Heart right ventricle (tissue), 16 donors: ENCODE measurements around the gene SHB. TPM values are rescaled to one million over a fixed set of nuclear protein-coding genes. Genes with fewer than 3 reads are reported as not detected.
A peak's percentile ranks its signal among the peaks of the same experiment; 100 is the strongest.
"Not testable (repeated sequence)": the region's sequence is repeated elsewhere in the genome, so short reads cannot be mapped to it uniquely, and the experiment has no call there.

ENCODE experiments used
- ATAC-seq, 8 donors: fragments of 200-7000 bp; cut with Tn5 transposase; one replicate each; pipeline ENCODE4 v1.9.1; 2020; ENCODE audit warnings: mild to moderate bottlenecking in 8 of 8, moderate library complexity in 8 of 8, moderate number of reproducible peaks in 1 of 8
- DNase-seq, 2 donors: peaks; one replicate each; pipeline ENCODE4 v3.0.0-alpha.2; 2020
- H3K27ac ChIP-seq, 10 donors: fragments of 200-600 bp; sonication (generic) in 2 of 10; one replicate each; pipeline versions ENCODE4 v1.5.0 to v1.8.0; 2020 to 2022; ENCODE audit warnings: mild to moderate bottlenecking in 3 of 10
- H3K27me3 ChIP-seq, 7 donors: fragments of 200-600 bp; one replicate each; pipeline ENCODE4 v1.8.0; 2021 to 2022; ENCODE audit warnings: mild to moderate bottlenecking in 2 of 7
- H3K36me3 ChIP-seq, 9 donors: fragments of 200-600 bp; sonication (generic) in 1 of 9; one replicate each; pipeline versions ENCODE4 v1.5.0 to v1.8.0; 2020 to 2022; ENCODE audit warnings: mild to moderate bottlenecking in 2 of 9
- H3K4me1 ChIP-seq, 9 donors: fragments of 200-600 bp; sonication (generic) in 1 of 9; one replicate each; pipeline versions ENCODE4 v1.5.0 to v1.8.0; 2020 to 2022; ENCODE audit warnings: mild to moderate bottlenecking in 4 of 9
- H3K4me3 ChIP-seq, 10 donors: fragments of 200-600 bp; sonication (generic) in 2 of 10; one replicate each; pipeline versions ENCODE4 v1.5.0 to v1.8.0; 2020 to 2022; ENCODE audit warnings: mild to moderate bottlenecking in 7 of 10, moderate library complexity in 2 of 10
- H3K9me3 ChIP-seq, 11 donors: fragments of 200-600 bp in 10 of 11; sonication (generic) in 2 of 11; one replicate each; pipeline versions ENCODE4 v1.5.0 to v1.8.0; 2013 to 2022; ENCODE audit warnings: mild to moderate bottlenecking in 2 of 11, control low read depth in 1 of 11, moderate library complexity in 1 of 11
- CTCF ChIP-seq, 9 donors: fragments of 200-600 bp; sonication (generic) in 2 of 9; IDR thresholded peaks; one replicate each; pipeline versions ENCODE4 v1.5.0 to v1.8.0; 2021 to 2022; ENCODE audit warnings: antibody characterized with exemption in 9 of 9, mild to moderate bottlenecking in 5 of 9, moderate library complexity in 1 of 9
- WGBS, 2 donors: extraction: QIAGEN DNeasy Blood & Tissue Kit; methylation state at CpG; one replicate each; pipeline ENCODE4 v1.1.7; 2013; ENCODE audit warnings: inconsistent platforms in 1 of 2; 5-methylcytosine and 5-hydroxymethylcytosine counted together
- intact Hi-C, 10 donors: fragments of 100-400 bp; cut with DNase I; formaldehyde crosslinking; loops; one replicate each; pipeline versions ENCODE4 v1.11.1 to v1.14.2; 2022
- polyA plus RNA-seq, 2 donors: library from polyadenylated mRNA; stranded (reverse); fragments of 200-250 nt; gene quantifications; one replicate each; pipeline ENCODE4 v1.2.3, GENCODE V29; 2013
- total RNA-seq, 10 donors: library from RNA; stranded (reverse); fragmentation: NEBNext Ultra II Directional in 3 of 10; extraction: Animal tissue kit (Norgen Biotek cat#: 25700) in 3 of 10; gene quantifications; one replicate each; pipeline versions ENCODE4 v1.2.1 to v1.2.4, GENCODE V29; 2021 to 2023
- donor health status: Arrhythmogenic right ventricular cardiomyopathy.
- donor health status: ischemic (EF 13 %, LVEDD 7.1; RV severe dilation, severe dysfunction).
- donor health status: healthy with polysubstance abuse.
- donor health status: DM: no; HTN: yes; CAD: no.
- donor health status: DM: no; HTN: no; CAD: no.
- donor health status: ischemic (EF 25% LVEDD 6.9; RV normal size, moderate dysfunction).
- donor health status: ischemic (EF 25% LVEDD 5.7; RV mildly dilated, moderate dysfunction).
- donor health status: healthy.
- donor health status: DM: yes; HTN: yes; CAD: no.
- donor health status: Ischemic cardiomyopathy.
- donor health status: ischemic (EF 35%, LVEDD 5.7; RV mildly dilated, moderate dysfunction).
- donor health status: nonischemic (EF 11% LVEDD 7.7; RV severe dilation, severe dysfunction).
- donor health status: DM: yes; HTN: yes; CAD: no.
- donor health status: PGD.
- donor health status: ischemic (EF 29% LVEDD 5.4; RV normal size, mild dysfunction).
- donor health status: nonischemic (EF 23%, LVEDD 6.1; RV moderate dilation, normal function).

The SHB gene
- total and polyA plus RNA-seq, 12 donors, result 5.7 to 26.6 (median 18.0) TPM

GRCh38 chr9:37913480-37914153, 155.4 kb downstream of the SHB start:
- peak; percentile 97 to 100 (median 98) for TF ChIP-seq CTCF (IDR thresholded peaks at IDR 0.05)
- no peaks in the 10 kb centered on the region for H3K9me3 ChIP-seq
- peak; percentile 75 to 81 for DNase-seq
- peak overlapping the region in 1 of 10 donors; percentile 15 for H3K27ac ChIP-seq
- intact Hi-C loops, result loop anchor here in 9 of 10 donors (1.0 to 10.0 kb wide), 13 partner anchors 101 to 481 kb away; partner anchors contain the start of genes ALDH1B1 (in 1 of the 9) and SHB (in 1 of the 9)
- ATAC-seq, result peak; percentile 70 to 84 (median 82)
- no peak overlapping the region for H3K4me3 ChIP-seq
- H3K4me1 ChIP-seq, result peaks cover 4 to 51% (median 38%) of the 10 kb centered on the region in 9 donors
- 48 to 58% methylated on average over 11 of the region's 11 CpGs for WGBS, 2 donors
- peaks cover 0 to 7% (median 0%) of the 10 kb centered on the region in 9 donors for H3K36me3 ChIP-seq
- no peaks in the 10 kb centered on the region for H3K27me3 ChIP-seq

GRCh38 chr9:37911271-37911681, 157.8 kb downstream of the SHB start:
- intact Hi-C loops, result loop anchor here in 9 of 10 donors (2.0 to 10.0 kb wide), 9 partner anchors 104 to 484 kb away; partner anchors contain the start of genes ALDH1B1 (in 1 of the 9) and SHB (in 1 of the 9)
- H3K27ac ChIP-seq, result no peak overlapping the region
- 66 to 69% methylated on average over 6 of the region's 6 CpGs for whole genome bisulfite sequencing, 2 donors
- no peak for TF ChIP-seq CTCF (IDR thresholded peaks at IDR 0.05)
- ATAC-seq (no peak), DNase-seq (no peak)
- H3K9me3 ChIP-seq, result no peaks in the 10 kb centered on the region
- no peak overlapping the region for H3K4me3 ChIP-seq
- H3K27me3 ChIP-seq, result no peaks in the 10 kb centered on the region
- H3K36me3 ChIP-seq, result no peaks in the 10 kb centered on the region
- H3K4me1 ChIP-seq, result peaks cover 4 to 33% (median 25%) of the 10 kb centered on the region in 9 donors

DNA sequence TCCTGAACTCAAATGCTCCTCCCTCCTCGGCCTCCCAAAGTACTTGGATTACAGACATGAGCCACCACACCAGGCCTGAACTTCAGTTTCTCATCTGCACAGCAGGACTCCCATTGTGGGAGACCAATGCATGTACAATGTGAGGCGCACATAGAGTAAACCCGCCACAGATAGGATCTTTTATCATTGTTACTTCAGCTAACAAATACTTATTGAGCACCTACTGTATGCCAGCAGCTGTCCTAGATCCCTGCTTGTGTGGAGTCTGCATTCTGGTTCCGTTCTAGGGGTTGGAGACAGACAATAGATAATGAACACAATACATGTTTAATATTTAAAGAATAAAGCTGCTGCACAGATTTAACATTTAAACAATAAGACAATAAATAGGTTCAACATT, 158.8 kb downstream of the SHB start:
- Histone ChIP-seq H3K36me3 (no peaks in the 10 kb centered on the region), H3K4me3 (no peak overlapping the region), H3K27me3 (no peaks in the 10 kb centered on the region), H3K27ac (no peak overlapping the region), H3K4me1 (peaks cover 0 to 26% (median 17%) of the 10 kb centered on the region in 9 donors), H3K9me3 (no peaks in the 10 kb centered on the region)
- no peak for DNase-seq
- no peak for TF ChIP-seq CTCF (IDR thresholded peaks at IDR 0.05)
- 95 to 98% methylated on average over 4 of the region's 4 CpGs for WGBS, 2 donors
- no peak for ATAC-seq
- intact Hi-C loops, result loop anchor here in 9 of 10 donors (2.0 to 10.0 kb wide), 9 partner anchors 105 to 485 kb away; partner anchors contain the start of genes ALDH1B1 (in 1 of the 9) and SHB (in 1 of the 9)

DNA sequence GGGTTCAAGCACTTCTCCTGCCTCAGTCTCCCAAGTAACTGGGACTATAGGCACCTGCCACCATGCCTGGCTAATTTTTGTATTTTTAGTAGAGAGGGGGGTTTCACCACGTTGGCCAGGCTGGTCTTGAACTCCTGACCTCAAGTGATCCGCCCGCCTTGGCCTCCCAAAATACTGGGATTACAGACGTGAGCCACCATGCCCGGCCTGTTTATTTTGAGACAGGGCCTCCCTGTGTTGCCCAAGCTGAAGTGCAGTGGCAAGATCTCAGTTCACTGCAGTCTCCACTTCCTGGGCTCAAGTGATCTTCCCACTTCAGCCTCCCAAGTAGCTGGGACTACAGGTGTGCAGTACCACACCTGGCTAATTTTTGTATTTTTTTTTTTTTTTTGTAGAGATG, 159.2 kb downstream of the SHB start:
- peaks cover 0 to 30% (median 19%) of the 10 kb centered on the region in 9 donors for H3K4me1 ChIP-seq
- H3K27me3 ChIP-seq, H3K4me3 ChIP-seq, ATAC-seq, DNase-seq, H3K9me3 ChIP-seq, H3K36me3 ChIP-seq, H3K27ac ChIP-seq: not testable (repeated sequence)
- WGBS, 2 donors, result 87 to 91% methylated on average over 5 of the region's 5 CpGs
- intact Hi-C loops, result loop anchor here (2.0 to 10.0 kb wide), 9 partner anchors 105 to 485 kb away; partner anchors contain the start of genes ALDH1B1 (in 3 of the 10) and SHB (in 1 of the 10)
